HepG2 (cell line): Measurements from ENCODE around the gene FMN2. TPM values are rescaled to one million over a fixed set of nuclear protein-coding genes. Genes with fewer than 3 reads are reported as not detected.

Experiments used
- ATAC-seq: fragments of 200-7000 bp; cut with Tn5 transposase; 3 replicates; pipeline ENCODE4 v1.9.1; 2020; ENCODE audit warnings: mild to moderate bottlenecking, moderate library complexity
- BruUV-seq: library from RNA; stranded (reverse); fragments of 400-500 nt; replicated peaks from 2 replicates; lab custom pipeline; 2021; lab: Mats Ljungman, UMichigan
- CTCF ChIA-PET: fragments of 300-600 bp; formaldehyde crosslinking; extraction: SDS; loops from one replicate; lab custom pipeline; 2021; ENCODE audit warnings: low total read pairs, inconsistent platforms, low intra/inter-chr PET ratio; lab: Yijun Ruan, JAX
- POLR2A ChIA-PET: fragments of 350-600 bp; sonication (Branson Sonifier 250); formaldehyde crosslinking; loops from one replicate; lab custom pipeline; 2020; ENCODE audit warnings: antibody characterized with exemption, inconsistent platforms; lab: Yijun Ruan, JAX
- DNase-seq: peaks from one replicate; pipeline ENCODE4 v3.0.0-alpha.2; 2015; ENCODE audit warnings: low spot score
- FAIRE-seq: peaks from 3 replicates; lab custom pipeline; 2011; peaks lifted over from hg19 to GRCh38; lab: Jason Lieb, UNC
- H2AFZ ChIP-seq: one replicate; pipeline ENCODE4 v1.6.1; 2011; ENCODE audit warnings: low read length, inconsistent platforms
- H3K27ac ChIP-seq: fragments of 300-600 bp; 3 replicates; pipeline ENCODE4 v1.8.0; 2011; ENCODE audit warnings: mixed run types, mild to moderate bottlenecking, mixed read lengths, low read length, inconsistent platforms; ENCODE audit not compliant: insufficient read depth; ENCODE audit errors: extremely low read length
- H3K27me3 ChIP-seq, 2 experiments: fragments of 200-600 bp in 1 of 2; 2 replicates in 1 of 2; 3 replicates in 1 of 2; pipeline versions ENCODE4 v1.6.0 to v1.8.0; 2011; ENCODE audit warnings: low read length in 2 of 2, mild to moderate bottlenecking in 2 of 2, moderate library complexity in 2 of 2, inconsistent platforms in 1 of 2; ENCODE audit not compliant: insufficient read depth in 2 of 2, control insufficient read depth in 1 of 2
- H3K36me3 ChIP-seq, 2 experiments: fragments of 200-600 bp in 1 of 2; replicated peaks in 1 of 2; 2 replicates in 1 of 2; 3 replicates in 1 of 2; pipeline versions ENCODE4 v1.5.1 to v1.8.0; 2011; ENCODE audit warnings: low read length in 2 of 2, inconsistent platforms in 1 of 2; ENCODE audit not compliant: insufficient read depth in 2 of 2, control insufficient read depth in 1 of 2
- H3K4me1 ChIP-seq: 2 replicates; pipeline ENCODE4 v1.5.1; 2012; ENCODE audit warnings: low read length, inconsistent platforms; ENCODE audit not compliant: insufficient read depth
- H3K4me2 ChIP-seq: 2 replicates; pipeline ENCODE4 v1.6.0; 2011; ENCODE audit warnings: low read depth, low read length, inconsistent platforms
- H3K4me3 ChIP-seq, 3 experiments: fragments of 200-600 bp in 1 of 3; sonication (generic), shearing (Covaris generic) in 1 of 3; replicated peaks in 1 of 3; 2 replicates each; pipeline ENCODE4 v1.5.1; 2011 to 2016; ENCODE audit warnings: low read length in 3 of 3, inconsistent platforms in 2 of 3, low read depth in 2 of 3, mild to moderate bottlenecking in 2 of 3, control low read depth in 1 of 3, mixed read lengths in 1 of 3; ENCODE audit not compliant: insufficient read depth in 1 of 3
- H3K79me2 ChIP-seq: one replicate; pipeline ENCODE4 v1.6.1; 2011; ENCODE audit warnings: low read length, inconsistent platforms; ENCODE audit not compliant: insufficient read depth
- H3K9ac ChIP-seq: 2 replicates; pipeline ENCODE4 v1.6.0; 2011; ENCODE audit warnings: mild to moderate bottlenecking, low read depth, low read length, inconsistent platforms; ENCODE audit not compliant: insufficient read depth
- H3K9me3 ChIP-seq: 2 replicates; pipeline ENCODE4 v1.5.1; 2012; ENCODE audit warnings: mild to moderate bottlenecking, low read length
- H4K20me1 ChIP-seq: 2 replicates; pipeline ENCODE4 v1.6.0; 2011; ENCODE audit warnings: inconsistent platforms, mild to moderate bottlenecking, low read length, moderate library complexity; ENCODE audit not compliant: insufficient read depth
- BRD4 ChIP-seq: sonication (generic); formaldehyde crosslinking; IDR thresholded peaks from 2 replicates; pipeline ENCODE4 v1.4.0; 2020; ENCODE audit warnings: missing genetic modification reagents
- ESRRA ChIP-seq: sonication (generic); formaldehyde crosslinking; IDR thresholded peaks from 2 replicates; pipeline ENCODE4 v1.5.1; 2020; ENCODE audit warnings: mild to moderate bottlenecking, low read depth, missing genetic modification reagents
- GLI4 ChIP-seq: sonication (generic); formaldehyde crosslinking; IDR thresholded peaks from 2 replicates; pipeline ENCODE4 v1.5.1; 2020; ENCODE audit warnings: missing genetic modification reagents, mild to moderate bottlenecking, moderate library complexity, borderline replicate concordance
- GTF2F1 ChIP-seq: fragments of 150-350 bp; IDR thresholded peaks from 2 replicates; pipeline ENCODE4 v1.6.1; 2014; ENCODE audit warnings: low read length
- SETDB1 ChIP-seq: sonication (generic); formaldehyde crosslinking; IDR thresholded peaks from 2 replicates; pipeline ENCODE4 v1.5.1; 2020; ENCODE audit warnings: missing genetic modification reagents, mild to moderate bottlenecking, borderline replicate concordance
- ZFYVE20 ChIP-seq: sonication (generic); formaldehyde crosslinking; IDR thresholded peaks from 2 replicates; pipeline ENCODE4 v1.8.0; 2023; ENCODE audit warnings: low read depth, mild to moderate bottlenecking, moderate library complexity, missing genetic modification reagents, borderline replicate concordance
- WGBS: methylation state at CpG from one replicate; pipeline ENCODE4 v1.1.6; 2017; ENCODE audit warnings: low lambda C conversion rate; 5-methylcytosine and 5-hydroxymethylcytosine counted together
- in situ Hi-C: cut with HindIII; loops from 2 replicates; pipeline ENCODE4 v1.10.0; 2017; ENCODE audit warnings: low pct_unique_long_range_greater_than_20kb; ENCODE audit not compliant: extremely low pct_ligation_motif_present
- intact Hi-C: fragments of 100-400 bp; cut with micrococcal nuclease; formaldehyde crosslinking; loops from one replicate; pipeline ENCODE4 v1.10.0; 2022; ENCODE audit not compliant: unreplicated experiment
- polyA plus RNA-seq, 8 experiments: library from polyadenylated mRNA; depleted of rRNA in 3 of 8; stranded (reverse) in 7 of 8; unstranded in 1 of 8; fragments of >200 nt; fragmentation: Illumina TruSeq in 4 of 8; extraction: Trizol in 4 of 8; gene quantifications; 2 replicates each; pipeline versions ENCODE4 v1.2.1 to v1.2.3, GENCODE V29; 2011 to 2016; ENCODE audit warnings: low read depth in 4 of 8, missing spikeins in 1 of 8, mixed read lengths in 1 of 8; ENCODE audit not compliant: insufficient read depth in 1 of 8
- total RNA-seq, 5 experiments: library from RNA; depleted of rRNA; stranded (reverse); fragments of >200 nt; fragmentation: Illumina TruSeq; extraction: Trizol; gene quantifications; 2 replicates each; pipeline ENCODE4 v1.2.3, GENCODE V29; 2016; ENCODE audit warnings: low read depth in 1 of 5
- TF ChIP-seq, protein P1 (sequence below): sonication (generic); formaldehyde crosslinking; IDR thresholded peaks from 2 replicates; pipeline ENCODE4 v1.9.0; 2021; ENCODE audit warnings: missing genetic modification reagents, mild to moderate bottlenecking, borderline replicate concordance

The FMN2 gene
- total and polyA plus RNA-seq, 2 of the 13 experiments (the other 11 are each of a cell fraction or from before 2014, with no cell fraction given) = not detected

DNA sequence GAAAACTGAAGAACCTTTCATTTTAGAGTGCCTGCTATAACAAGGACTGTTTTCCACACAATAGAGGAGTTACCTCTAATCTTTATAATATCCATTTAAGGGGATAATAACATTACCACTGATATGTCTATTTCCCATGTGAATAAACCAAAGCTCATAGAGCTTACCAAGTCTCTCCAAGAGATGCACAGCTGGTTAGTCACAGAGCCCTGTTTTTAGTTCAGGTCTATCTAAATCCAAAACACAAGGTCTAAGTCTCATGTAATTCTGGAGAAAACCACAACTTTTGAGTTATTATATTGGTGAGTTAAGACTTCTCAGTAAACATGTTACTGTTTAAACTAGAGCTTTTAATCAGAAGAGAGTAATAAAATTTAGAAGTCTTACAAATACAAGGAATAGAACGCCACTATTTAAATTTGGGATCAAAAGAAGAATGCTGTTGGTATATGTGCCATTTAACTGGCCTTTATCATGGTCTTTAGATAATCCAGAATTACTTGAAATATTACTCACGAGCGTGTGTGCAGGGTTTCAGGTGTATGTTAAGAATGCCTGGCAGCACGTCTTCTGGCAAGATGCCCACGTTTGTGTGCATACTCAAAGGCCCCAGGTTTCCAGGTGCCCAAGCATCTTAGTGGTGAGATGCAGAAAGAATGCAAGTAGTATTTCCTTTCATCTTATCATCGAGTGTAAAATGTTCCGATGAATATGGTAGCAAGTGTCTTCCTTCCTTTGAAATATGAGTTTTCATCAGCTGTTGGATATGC lies 190.6 kb downstream of the FMN2 start:
- Histone ChIP-seq H3K4me1 (no peaks in the 10 kb centered on the region), H4K20me1 (no peaks in the 10 kb centered on the region), H3K9ac (no peak overlapping the region), H2AFZ (no peak overlapping the region), H3K9me3 (no peaks in the 10 kb centered on the region), H3K27ac (no peak overlapping the region), H3K4me3 (no peak overlapping the region), H3K36me3 (no peaks in the 10 kb centered on the region), H3K79me2 (no peaks in the 10 kb centered on the region), H3K4me2 (no peak overlapping the region), H3K27me3 (no peaks in the 10 kb centered on the region)
- CTCF ChIA-PET = no interaction called here
- in situ Hi-C loops = no loop called here
- TF ChIP-seq, protein P1, sequence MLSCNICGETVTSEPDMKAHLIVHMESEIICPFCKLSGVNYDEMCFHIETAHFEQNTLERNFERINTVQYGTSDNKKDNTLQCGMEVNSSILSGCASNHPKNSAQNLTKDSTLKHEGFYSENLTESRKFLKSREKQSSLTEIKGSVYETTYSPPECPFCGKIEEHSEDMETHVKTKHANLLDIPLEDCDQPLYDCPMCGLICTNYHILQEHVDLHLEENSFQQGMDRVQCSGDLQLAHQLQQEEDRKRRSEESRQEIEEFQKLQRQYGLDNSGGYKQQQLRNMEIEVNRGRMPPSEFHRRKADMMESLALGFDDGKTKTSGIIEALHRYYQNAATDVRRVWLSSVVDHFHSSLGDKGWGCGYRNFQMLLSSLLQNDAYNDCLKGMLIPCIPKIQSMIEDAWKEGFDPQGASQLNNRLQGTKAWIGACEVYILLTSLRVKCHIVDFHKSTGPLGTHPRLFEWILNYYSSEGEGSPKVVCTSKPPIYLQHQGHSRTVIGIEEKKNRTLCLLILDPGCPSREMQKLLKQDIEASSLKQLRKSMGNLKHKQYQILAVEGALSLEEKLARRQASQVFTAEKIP = no peak
- no peak for TF ChIP-seq SETDB1 (CRISPR knock-in tag)
- no peak for TF ChIP-seq ESRRA
- no peak for TF ChIP-seq ZFYVE20
- TF ChIP-seq GTF2F1 = no peak
- TF ChIP-seq BRD4 (CRISPR knock-in tag) = no peak
- TF ChIP-seq GLI4 (CRISPR knock-in tag) = no peak
- POLR2A ChIA-PET = no interaction called here
- intact Hi-C loops = no loop called here
- DNase-seq = no peak
- 18% methylated on average over 7 of the region's 7 CpGs for WGBS
- no peak for FAIRE-seq
- no TSS peak for BruUV-seq
- ATAC-seq = no peak
